HTR-8/SVneo (cell line): ENCODE measurements around the gene BRD4.

ENCODE experiments used
- DNase-seq: peaks from one replicate; pipeline ENCODE4 v3.0.0; 2011; ENCODE audit warnings: low spot score, mixed read lengths; ENCODE audit not compliant: insufficient read length
- FAIRE-seq: peaks from 2 replicates; lab custom pipeline; 2011; peaks lifted over from hg19 to GRCh38; lab: Jason Lieb, UNC

The BRD4 gene

GRCh38 chr19:15201374-15202023 lies 130.8 kb downstream of the BRD4 start:
- FAIRE-seq (no peak), DNase-seq (no peak)

- FAIRE-seq (no peak), DNase-seq (no peak)
These were observed 131.6 kb downstream of the BRD4 start, which contains the start of gene NOTCH3 for GRCh38 chr19:15200553-15201364. TSS of gene NOTCH3 (minus strand) at chr19:15200995. CDS start at chr19:15200905, 90 bp downstream.

DNA sequence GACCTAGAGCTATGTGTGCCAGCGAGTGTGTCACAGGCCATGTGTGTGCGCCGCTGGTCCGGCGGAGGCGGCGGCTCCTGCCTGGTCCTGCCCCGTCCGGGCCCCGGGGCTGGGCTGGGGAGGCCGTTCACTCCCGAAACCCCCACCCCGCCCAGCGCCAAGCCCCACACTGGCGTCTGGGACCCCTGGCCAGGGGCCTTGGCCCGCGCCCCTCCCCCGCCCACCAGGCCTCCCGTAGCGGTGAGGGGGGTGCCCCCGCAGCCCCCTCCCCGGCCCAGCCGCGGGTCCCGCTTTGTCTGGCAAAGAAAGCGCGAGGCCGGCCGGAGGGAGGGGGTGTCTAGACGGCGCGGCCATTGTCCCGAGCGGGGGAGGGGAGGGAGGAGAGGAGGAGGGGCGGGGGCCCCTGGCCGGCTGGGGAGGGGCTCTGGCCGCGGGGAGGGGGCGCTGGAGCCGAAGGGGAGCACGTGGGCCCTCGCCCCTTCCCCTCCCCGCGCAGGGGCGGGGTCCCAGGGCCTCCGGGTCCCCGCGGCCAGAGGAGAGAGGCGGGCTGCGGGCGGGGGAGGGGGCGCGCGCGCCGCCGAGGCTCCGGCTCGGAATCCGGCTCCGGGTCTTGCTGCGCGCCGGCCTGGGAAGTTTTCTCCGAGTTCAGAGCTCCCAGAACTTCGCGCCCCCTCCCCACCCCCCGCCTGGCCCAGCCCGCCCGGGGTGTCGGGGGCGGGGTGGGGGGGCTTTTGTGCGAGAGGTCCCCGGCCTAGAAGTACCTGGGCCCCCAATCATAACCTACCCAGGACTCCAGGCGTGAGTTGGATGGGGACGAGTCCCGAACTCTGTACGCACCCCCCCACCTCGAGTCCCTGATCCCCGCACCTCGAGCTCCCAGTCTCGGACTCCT lies 132.4 kb downstream of the BRD4 start:
- FAIRE-seq = no peak
- no peak for DNase-seq

- DNase-seq (no peak), FAIRE-seq (peak; percentile 98)
These were observed 133.2 kb downstream of the BRD4 start for GRCh38 chr19:15198951-15199660.

DNA sequence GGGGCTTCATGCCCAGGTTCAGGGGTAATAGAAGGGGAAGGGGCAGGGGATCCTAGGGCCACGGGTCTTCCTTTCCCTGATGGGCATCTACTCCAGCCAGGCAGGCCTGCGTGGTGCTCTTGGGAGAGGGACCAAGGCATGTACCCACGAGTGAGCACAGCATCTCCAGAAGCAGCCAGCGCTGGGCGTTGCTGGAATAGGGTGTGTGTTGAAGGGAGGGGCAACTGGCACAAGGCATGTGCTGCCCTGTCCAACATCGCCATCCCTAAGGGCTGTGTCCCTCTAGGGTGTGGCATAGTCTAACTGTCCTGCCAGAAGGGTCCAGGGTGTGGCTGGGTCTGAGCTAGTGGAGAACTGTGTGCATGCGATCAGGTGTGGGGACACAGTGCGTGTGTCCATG lies 134.4 kb downstream of the BRD4 start:
- FAIRE-seq (peak; percentile 28), DNase-seq (no peak)

DNA sequence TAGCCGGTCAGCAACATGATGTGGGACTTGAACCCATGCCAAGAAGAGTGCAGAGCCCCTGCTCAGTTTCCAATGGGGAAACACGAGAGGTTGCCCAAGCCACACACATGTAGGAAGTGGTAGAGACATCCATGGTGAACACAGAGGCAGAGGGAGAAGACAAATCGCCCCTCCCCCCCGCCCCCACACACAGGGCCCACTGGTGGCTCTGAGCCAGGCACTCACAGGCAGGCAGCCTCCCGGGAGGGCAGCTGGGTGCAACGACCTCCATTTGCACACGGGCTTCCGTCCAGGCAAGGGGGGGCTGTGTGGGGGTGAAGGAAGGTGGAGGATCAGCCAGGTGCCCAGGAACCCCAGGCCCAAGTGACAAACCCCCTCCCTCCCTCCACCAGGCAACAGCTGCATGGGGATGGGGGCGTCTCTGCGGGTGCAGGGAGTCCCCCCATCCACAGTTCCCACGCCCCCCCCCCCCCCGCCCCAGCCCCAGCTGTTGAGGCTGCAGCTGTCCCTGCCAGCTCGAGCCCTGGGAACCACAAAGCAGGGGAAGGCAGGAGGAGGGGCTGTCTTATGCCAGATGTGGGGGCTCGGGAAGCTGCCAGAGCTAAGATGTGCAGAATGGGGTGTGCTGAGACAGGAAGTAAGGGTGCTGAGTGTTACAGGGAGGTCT lies 134.9 kb downstream of the BRD4 start:
- DNase-seq = no peak
- FAIRE-seq = peak; percentile 13

DNA sequence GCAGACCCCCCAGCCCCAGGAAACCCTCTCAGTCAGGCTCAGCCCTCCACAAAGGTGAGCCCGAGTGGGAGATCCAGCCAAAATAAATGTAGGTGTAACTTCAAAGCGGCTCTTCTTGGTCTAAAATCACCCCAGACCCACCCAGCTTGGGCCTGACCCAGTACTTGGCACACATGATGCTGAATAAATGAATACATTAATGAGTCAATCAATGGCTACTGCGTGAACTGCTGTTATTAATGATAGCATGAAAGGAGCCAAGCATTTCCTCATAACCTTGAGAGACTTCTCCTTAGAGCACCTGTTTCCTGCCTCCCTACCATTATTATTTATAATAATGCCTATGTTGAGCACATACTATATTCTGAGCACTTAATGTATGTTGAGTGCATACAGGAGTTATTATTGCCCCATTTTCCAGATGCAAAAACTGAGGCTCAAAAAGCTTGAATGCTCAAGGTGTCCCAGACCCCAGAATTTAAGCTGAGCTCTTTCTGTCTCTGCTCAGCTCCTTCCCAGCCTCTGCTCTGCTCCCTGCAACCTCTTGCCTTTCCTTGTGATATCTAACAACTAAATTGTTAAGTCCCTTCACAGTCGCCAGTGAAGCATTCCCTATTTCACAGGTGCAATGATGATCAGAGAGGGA lies 135.9 kb downstream of the BRD4 start:
- DNase-seq = no peak
- no peak for FAIRE-seq

GRCh38 chr19:15195371-15196334 lies 136.7 kb downstream of the BRD4 start:
- peak; percentile 79 for DNase-seq

GRCh38 chr19:15194938-15195337 lies 137.4 kb downstream of the BRD4 start:
- DNase-seq (no peak), FAIRE-seq (no peak)

More at GRCh38 chr19:15195371-15196334, 136.7 kb downstream of the BRD4 start:
- peak; percentile 58 for FAIRE-seq

DNA sequence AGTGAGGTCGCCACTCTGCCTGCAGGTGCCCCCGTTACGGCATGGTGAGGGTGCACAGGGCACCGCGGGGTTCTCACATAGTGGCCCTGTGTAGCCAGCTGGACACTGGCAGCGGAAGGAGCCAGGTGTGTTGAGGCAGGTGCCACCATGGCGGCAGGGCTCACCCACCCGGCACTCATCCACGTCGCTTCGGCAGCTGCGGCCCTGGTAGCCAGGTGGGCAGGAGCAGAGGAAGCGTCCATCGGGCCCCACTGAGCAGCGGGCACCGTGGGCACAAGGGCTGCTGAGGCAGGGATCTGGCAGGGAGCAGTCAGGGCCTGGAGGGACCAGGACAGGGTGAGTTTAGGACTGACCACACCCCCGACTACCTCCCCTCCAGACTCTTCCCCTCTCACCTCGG lies 140.4 kb downstream of the BRD4 start:
- no peak for FAIRE-seq
- no peak for DNase-seq

- FAIRE-seq = no peak
- DNase-seq = no peak
These were observed 140.8 kb downstream of the BRD4 start for GRCh38 chr19:15191514-15191913.

DNA sequence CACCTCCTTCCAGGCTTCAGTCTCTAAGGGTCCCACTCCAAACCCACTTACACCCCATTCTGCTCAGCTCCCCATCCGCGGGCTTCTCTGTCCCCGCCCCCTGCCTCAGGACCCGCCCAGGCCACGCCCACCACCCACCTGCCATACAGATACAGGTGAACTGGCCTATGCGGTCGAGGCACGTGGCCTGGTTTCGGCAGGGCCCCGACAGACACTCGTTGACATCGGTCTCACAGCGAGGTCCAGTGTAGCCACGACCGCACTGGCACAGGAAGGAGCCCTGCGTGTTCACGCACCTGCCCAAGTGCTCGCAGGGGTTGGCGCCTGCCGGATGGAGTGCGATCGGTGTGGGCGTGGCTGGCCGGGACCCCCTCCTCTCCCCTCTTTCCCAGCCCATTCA lies 143.5 kb downstream of the BRD4 start:
- FAIRE-seq = no peak
- no peak for DNase-seq

DNA sequence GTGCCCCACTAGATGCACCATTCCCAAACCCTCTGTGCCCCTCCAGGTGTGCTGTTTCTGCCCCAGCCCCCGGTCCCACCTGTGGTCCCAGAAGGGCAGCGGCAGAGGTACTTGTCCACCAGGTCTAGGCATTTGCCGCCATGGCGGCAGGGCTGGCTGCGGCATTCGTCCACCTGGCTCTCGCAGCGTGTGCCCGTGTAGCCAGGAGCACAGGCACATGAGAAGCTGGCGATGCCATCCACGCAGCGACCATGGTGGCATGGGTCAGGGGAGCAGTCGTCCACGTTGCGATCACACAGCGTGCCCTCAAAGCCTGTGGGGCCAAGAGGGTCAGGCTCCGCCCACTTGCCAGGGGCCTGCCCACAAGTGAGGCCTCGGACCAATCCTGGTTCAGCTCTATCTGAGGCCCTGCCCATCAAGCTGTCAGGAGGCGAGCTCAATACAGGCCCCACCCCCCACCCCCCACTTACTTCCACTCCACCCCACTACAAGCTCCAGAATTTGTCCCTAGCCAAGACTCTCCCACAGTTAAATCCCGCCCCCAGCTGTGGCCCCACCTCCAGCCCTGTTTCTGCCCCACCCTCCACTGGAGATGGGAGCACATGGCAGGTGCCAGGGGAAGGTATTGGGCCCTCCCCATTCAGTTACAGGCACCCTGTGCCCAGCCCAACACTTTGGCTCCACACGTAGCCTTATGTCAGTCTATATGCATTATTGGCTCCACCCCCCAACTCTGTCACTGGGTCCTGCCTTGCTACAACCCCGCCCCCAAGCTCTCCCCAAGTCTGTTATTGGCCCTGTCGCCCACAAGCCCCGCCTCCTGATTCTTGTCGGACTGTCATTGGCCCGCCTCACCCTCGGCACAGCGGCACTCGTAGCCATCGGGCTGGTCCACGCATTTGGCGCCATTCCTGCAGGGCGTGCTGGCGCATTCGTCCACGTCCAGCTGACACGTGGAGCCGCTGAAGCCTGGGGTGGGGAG lies 145.0 kb downstream of the BRD4 start:
- DNase-seq = no peak
- FAIRE-seq = peak; percentile 23
